ENCODE results near the gene SMG6. TPM values are rescaled to one million over a fixed set of nuclear protein-coding genes. Genes with fewer than 3 reads are reported as not detected.

The SMG6 gene
- polyA plus RNA-seq, 1 experiment = 27.3 TPM

- TF ChIP-seq CTCF (IDR thresholded peaks at IDR 0.05; ENCODE audit: low read depth, low read length) = no peak
- H3K4me3 ChIP-seq (ENCODE audit: low read depth, low read length) = peak overlapping the region; percentile 23
- H3K9me3 ChIP-seq (ENCODE audit: control insufficient read depth, insufficient read depth, low read length) = no peaks in the 10 kb centered on the region
- H3K27ac ChIP-seq (ENCODE audit: low read depth, low read length) = peak overlapping the region; percentile 52
- POLR2A ChIA-PET = no interaction called here
- no peak for DNase-seq (ENCODE audit: low read depth, low spot score)
- H3K27me3 ChIP-seq (ENCODE audit: control insufficient read depth, insufficient read depth, low read length) = no peaks in the 10 kb centered on the region
- CTCF ChIA-PET = no interaction called here
These were observed 91.8 kb downstream of the SMG6 start for GRCh38 chr17:2211661-2212399.

GRCh38 chr17:2210726-2211125, 92.9 kb downstream of the SMG6 start:
- no peak overlapping the region for H3K27ac ChIP-seq (ENCODE audit: low read depth, low read length)
- H3K9me3 ChIP-seq (ENCODE audit: control insufficient read depth, insufficient read depth, low read length) = no peaks in the 10 kb centered on the region
- no peak for DNase-seq (ENCODE audit: low read depth, low spot score)
- TF ChIP-seq CTCF (IDR thresholded peaks at IDR 0.05; ENCODE audit: low read depth, low read length) = no peak
- ChIA-PET POLR2A (interaction anchor here (1.1 kb wide), 1 partner anchor 33 kb away, joined by 3 read pairs; no protein-coding TSS in a partner anchor), CTCF (interaction anchor here (0.6 to 2.0 kb wide), 2 partner anchors 34 to 95 kb away, joined by 3 to 5 read pairs; no protein-coding TSS in a partner anchor)
- no peaks in the 10 kb centered on the region for H3K27me3 ChIP-seq (ENCODE audit: control insufficient read depth, insufficient read depth, low read length)
- H3K4me3 ChIP-seq (ENCODE audit: low read depth, low read length) = no peak overlapping the region

GRCh38 chr17:2207815-2208515, 95.6 kb downstream of the SMG6 start:
- Histone ChIP-seq H3K27ac (ENCODE audit: low read depth, low read length) (no peak overlapping the region), H3K9me3 (ENCODE audit: control insufficient read depth, insufficient read depth, low read length) (no peaks in the 10 kb centered on the region), H3K4me3 (ENCODE audit: low read depth, low read length) (no peak overlapping the region), H3K27me3 (ENCODE audit: control insufficient read depth, insufficient read depth, low read length) (no peaks in the 10 kb centered on the region)
- ChIA-PET POLR2A (no interaction called here), CTCF (interaction anchor here (1.0 kb wide), 1 partner anchor 37 kb away, joined by 3 read pairs; no protein-coding TSS in a partner anchor)
- TF ChIP-seq CTCF (IDR thresholded peaks at IDR 0.05; ENCODE audit: low read depth, low read length) = no peak
- DNase-seq (ENCODE audit: low read depth, low spot score) = no peak

- Histone ChIP-seq H3K27ac (ENCODE audit: low read depth, low read length) (no peak overlapping the region), H3K9me3 (ENCODE audit: control insufficient read depth, insufficient read depth, low read length) (no peaks in the 10 kb centered on the region), H3K27me3 (ENCODE audit: control insufficient read depth, insufficient read depth, low read length) (no peaks in the 10 kb centered on the region), H3K4me3 (ENCODE audit: low read depth, low read length) (no peak overlapping the region)
- CTCF ChIA-PET = no interaction called here
- POLR2A ChIA-PET = no interaction called here
- DNase-seq (ENCODE audit: low read depth, low spot score) = no peak
- no peak for TF ChIP-seq CTCF (IDR thresholded peaks at IDR 0.05; ENCODE audit: low read depth, low read length)
These were observed 99.2 kb downstream of the SMG6 start for GRCh38 chr17:2204393-2204792.

- ChIA-PET CTCF (no interaction called here), POLR2A (no interaction called here)
- Histone ChIP-seq H3K9me3 (ENCODE audit: control insufficient read depth, insufficient read depth, low read length) (no peaks in the 10 kb centered on the region), H3K27ac (ENCODE audit: low read depth, low read length) (no peak overlapping the region), H3K4me3 (ENCODE audit: low read depth, low read length) (no peak overlapping the region), H3K27me3 (ENCODE audit: control insufficient read depth, insufficient read depth, low read length) (no peaks in the 10 kb centered on the region)
- no peak for DNase-seq (ENCODE audit: low read depth, low spot score)
- no peak for TF ChIP-seq CTCF (IDR thresholded peaks at IDR 0.05; ENCODE audit: low read depth, low read length)
These were observed 99.8 kb downstream of the SMG6 start for GRCh38 chr17:2203818-2204217.
